G401.6 (cell line): ENCODE measurements around the gene TBC1D32.
"Not testable (repeated sequence)": the region's sequence is repeated elsewhere in the genome, so short reads cannot be mapped to it uniquely, and the experiment has no call there.

Source experiments
- FAIRE-seq: peaks from 2 replicates; lab custom pipeline; 2012; peaks lifted over from hg19 to GRCh38; lab: Jason Lieb, UNC

Gene TBC1D32

GRCh38 chr6:121213341-121213740 is 120.9 kb downstream of the TBC1D32 start:
- FAIRE-seq, result not testable (repeated sequence)

GRCh38 chr6:121210943-121211342 is 123.3 kb downstream of the TBC1D32 start:
- no peak for FAIRE-seq

- FAIRE-seq, result no peak
These were observed 128.7 kb downstream of the TBC1D32 start for GRCh38 chr6:121205569-121205968.

- FAIRE-seq, result no peak
These were observed 133.2 kb downstream of the TBC1D32 start for GRCh38 chr6:121201105-121201504.

GRCh38 chr6:121196042-121196441 is 138.2 kb downstream of the TBC1D32 start:
- FAIRE-seq, result not testable (repeated sequence)

GRCh38 chr6:121190122-121190521 is 144.2 kb downstream of the TBC1D32 start:
- FAIRE-seq, result no peak

- peak; percentile 25 for FAIRE-seq
These were observed 145.9 kb downstream of the TBC1D32 start for GRCh38 chr6:121188356-121188755.

- FAIRE-seq, result no peak
These were observed 146.5 kb downstream of the TBC1D32 start for GRCh38 chr6:121187833-121188200.

- FAIRE-seq, result no peak
These were observed 147.0 kb downstream of the TBC1D32 start for GRCh38 chr6:121187200-121187832.

- FAIRE-seq, result no peak
These were observed 150.5 kb downstream of the TBC1D32 start for GRCh38 chr6:121183742-121184141.

- FAIRE-seq, result no peak
These were observed 158.5 kb downstream of the TBC1D32 start for GRCh38 chr6:121175827-121176226.

- FAIRE-seq, result not testable (repeated sequence)
These were observed 161.8 kb downstream of the TBC1D32 start for GRCh38 chr6:121172451-121172850.

- FAIRE-seq, result no peak
These were observed 162.4 kb downstream of the TBC1D32 start for GRCh38 chr6:121171879-121172278.

- FAIRE-seq, result no peak
These were observed 172.4 kb downstream of the TBC1D32 start for GRCh38 chr6:121161886-121162285.

GRCh38 chr6:121160276-121160675 is 174.0 kb downstream of the TBC1D32 start:
- no peak for FAIRE-seq

- no peak for FAIRE-seq
These were observed 175.4 kb downstream of the TBC1D32 start for GRCh38 chr6:121158891-121159290.

- no peak for FAIRE-seq
These were observed 175.8 kb downstream of the TBC1D32 start for GRCh38 chr6:121158438-121158837.

GRCh38 chr6:121157906-121158305 is 176.4 kb downstream of the TBC1D32 start:
- FAIRE-seq, result no peak

- FAIRE-seq, result no peak
These were observed 190.8 kb downstream of the TBC1D32 start for GRCh38 chr6:121143476-121143875.

- no peak for FAIRE-seq
These were observed 192.2 kb downstream of the TBC1D32 start for GRCh38 chr6:121142093-121142492.

- FAIRE-seq, result no peak
These were observed 198.9 kb downstream of the TBC1D32 start for GRCh38 chr6:121135425-121135824.

- FAIRE-seq, result no peak
These were observed 199.4 kb downstream of the TBC1D32 start for GRCh38 chr6:121134922-121135321.

- no peak for FAIRE-seq
These were observed 209.7 kb downstream of the TBC1D32 start for GRCh38 chr6:121124600-121124999.

- no peak for FAIRE-seq
These were observed 221.9 kb downstream of the TBC1D32 start for GRCh38 chr6:121112356-121112755.

GRCh38 chr6:121110733-121111132 is 223.5 kb downstream of the TBC1D32 start:
- FAIRE-seq, result no peak
